ENCODE data around the gene MTRF1L.

GRCh38 chr6:152957796-152958195, 44.7 kb downstream of the MTRF1L start:
- TF ChIP-seq, protein P1, sequence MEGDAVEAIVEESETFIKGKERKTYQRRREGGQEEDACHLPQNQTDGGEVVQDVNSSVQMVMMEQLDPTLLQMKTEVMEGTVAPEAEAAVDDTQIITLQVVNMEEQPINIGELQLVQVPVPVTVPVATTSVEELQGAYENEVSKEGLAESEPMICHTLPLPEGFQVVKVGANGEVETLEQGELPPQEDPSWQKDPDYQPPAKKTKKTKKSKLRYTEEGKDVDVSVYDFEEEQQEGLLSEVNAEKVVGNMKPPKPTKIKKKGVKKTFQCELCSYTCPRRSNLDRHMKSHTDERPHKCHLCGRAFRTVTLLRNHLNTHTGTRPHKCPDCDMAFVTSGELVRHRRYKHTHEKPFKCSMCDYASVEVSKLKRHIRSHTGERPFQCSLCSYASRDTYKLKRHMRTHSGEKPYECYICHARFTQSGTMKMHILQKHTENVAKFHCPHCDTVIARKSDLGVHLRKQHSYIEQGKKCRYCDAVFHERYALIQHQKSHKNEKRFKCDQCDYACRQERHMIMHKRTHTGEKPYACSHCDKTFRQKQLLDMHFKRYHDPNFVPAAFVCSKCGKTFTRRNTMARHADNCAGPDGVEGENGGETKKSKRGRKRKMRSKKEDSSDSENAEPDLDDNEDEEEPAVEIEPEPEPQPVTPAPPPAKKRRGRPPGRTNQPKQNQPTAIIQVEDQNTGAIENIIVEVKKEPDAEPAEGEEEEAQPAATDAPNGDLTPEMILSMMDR (IDR thresholded peaks at IDR 0.05) = no peak
- no peak for TF ChIP-seq POLR2A (IDR thresholded peaks at IDR 0.05)
